ENCODE results near the gene CARD10. TPM values are rescaled to one million over a fixed set of nuclear protein-coding genes. Genes with fewer than 3 reads are reported as not detected.

Gene CARD10
- total RNA-seq, 4 donors from 2014 or later: 6.5 to 17.3 (median 11.0) TPM

DNA sequence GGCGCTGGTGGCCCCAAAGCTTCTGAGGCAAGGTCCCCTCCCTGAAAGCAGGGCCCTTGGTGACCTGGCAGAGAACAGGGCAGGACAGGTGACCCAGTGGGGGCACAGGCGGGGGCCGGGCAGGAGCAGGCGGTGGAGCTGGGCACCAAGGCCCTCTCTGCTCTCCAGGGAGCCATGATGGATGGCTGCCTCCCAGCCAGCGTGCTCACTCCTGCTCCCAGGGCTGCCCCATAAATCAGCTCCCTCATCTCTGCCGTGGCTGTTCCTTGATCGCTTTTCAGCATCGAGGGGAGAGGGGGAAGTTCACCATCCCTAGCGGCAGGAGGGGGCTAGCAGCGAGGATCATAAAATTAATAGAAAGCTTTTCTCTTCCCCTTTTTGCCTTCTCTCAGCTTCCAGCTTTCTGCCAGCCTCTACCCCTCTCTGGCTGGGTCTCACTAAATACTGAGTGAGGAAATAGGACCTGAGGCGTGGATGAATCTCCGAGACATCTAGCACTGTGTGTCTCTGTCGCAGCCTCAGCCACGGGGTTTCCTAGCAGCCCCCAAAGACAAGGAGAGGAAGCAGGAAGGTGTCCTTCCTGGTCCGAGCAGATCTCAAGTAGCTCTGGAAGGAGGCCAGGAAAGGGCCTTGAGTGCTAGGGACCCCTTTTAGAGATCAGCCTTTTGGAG lies 69.7 kb downstream of the CARD10 start:
- intact Hi-C loops (cut with DNase I): no loop called here

DNA sequence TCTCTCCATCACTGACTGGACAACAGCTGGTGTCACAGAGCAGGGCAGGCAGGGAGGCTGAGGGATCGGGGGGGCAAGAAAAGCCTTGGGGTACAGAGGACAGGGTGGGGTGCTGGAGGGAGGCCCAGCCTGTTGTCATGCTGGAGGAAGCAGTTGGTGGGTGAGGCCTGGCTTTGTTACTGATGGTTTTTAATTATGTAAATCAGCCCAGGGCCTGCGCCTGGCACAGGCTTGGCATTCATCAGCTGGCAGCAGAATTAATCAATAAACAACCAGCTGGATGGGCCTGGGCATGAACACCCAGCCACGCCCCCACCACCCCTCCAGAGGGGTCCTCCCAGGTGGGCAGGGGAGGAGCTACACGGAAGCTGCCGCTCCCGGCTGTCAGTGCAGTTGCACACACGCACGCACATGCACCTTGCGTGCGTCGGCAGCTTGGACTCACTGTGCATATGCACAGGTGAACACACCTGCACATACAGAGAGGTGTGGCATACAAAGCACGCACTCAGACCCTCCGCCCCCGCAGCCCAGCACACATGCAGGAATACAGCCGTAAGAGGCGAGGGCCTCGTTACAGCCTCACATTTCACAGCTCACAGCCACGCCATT lies 70.6 kb downstream of the CARD10 start:
- Histone ChIP-seq H3K27me3 (no peaks in the 10 kb centered on the region), H3K36me3 (no peaks in the 10 kb centered on the region), H3K27ac (no peak overlapping the region), H3K9me3 (no peaks in the 10 kb centered on the region), H3K4me3 (replicated peaks in 1 of 3) (no peak overlapping the region), H3K4me1 (no peaks in the 10 kb centered on the region)
- 87 to 89% methylated on average over 4 to 14 of the region's 18 CpGs for WGBS, 2 donors
- intact Hi-C loops (cut with DNase I): no loop called here
- TF ChIP-seq, protein P1, sequence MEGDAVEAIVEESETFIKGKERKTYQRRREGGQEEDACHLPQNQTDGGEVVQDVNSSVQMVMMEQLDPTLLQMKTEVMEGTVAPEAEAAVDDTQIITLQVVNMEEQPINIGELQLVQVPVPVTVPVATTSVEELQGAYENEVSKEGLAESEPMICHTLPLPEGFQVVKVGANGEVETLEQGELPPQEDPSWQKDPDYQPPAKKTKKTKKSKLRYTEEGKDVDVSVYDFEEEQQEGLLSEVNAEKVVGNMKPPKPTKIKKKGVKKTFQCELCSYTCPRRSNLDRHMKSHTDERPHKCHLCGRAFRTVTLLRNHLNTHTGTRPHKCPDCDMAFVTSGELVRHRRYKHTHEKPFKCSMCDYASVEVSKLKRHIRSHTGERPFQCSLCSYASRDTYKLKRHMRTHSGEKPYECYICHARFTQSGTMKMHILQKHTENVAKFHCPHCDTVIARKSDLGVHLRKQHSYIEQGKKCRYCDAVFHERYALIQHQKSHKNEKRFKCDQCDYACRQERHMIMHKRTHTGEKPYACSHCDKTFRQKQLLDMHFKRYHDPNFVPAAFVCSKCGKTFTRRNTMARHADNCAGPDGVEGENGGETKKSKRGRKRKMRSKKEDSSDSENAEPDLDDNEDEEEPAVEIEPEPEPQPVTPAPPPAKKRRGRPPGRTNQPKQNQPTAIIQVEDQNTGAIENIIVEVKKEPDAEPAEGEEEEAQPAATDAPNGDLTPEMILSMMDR (IDR thresholded peaks at IDR 0.05): no peak
- TF ChIP-seq POLR2A (IDR thresholded peaks at IDR 0.05): no peak
- DNase-seq: no peak

More for the DNA sequence above, 69.7 kb downstream of the CARD10 start:
- Histone ChIP-seq H3K36me3 (no peaks in the 10 kb centered on the region), H3K27ac (no peak overlapping the region), H3K27me3 (no peaks in the 10 kb centered on the region), H3K4me3 (replicated peaks in 1 of 3) (no peak overlapping the region), H3K4me1 (no peaks in the 10 kb centered on the region), H3K9me3 (no peaks in the 10 kb centered on the region)
- DNase-seq: no peak
- TF ChIP-seq, protein P1 (IDR thresholded peaks at IDR 0.05): no peak
- 58 to 63% methylated on average over 14 of the region's 15 CpGs for WGBS, 2 donors

DNA sequence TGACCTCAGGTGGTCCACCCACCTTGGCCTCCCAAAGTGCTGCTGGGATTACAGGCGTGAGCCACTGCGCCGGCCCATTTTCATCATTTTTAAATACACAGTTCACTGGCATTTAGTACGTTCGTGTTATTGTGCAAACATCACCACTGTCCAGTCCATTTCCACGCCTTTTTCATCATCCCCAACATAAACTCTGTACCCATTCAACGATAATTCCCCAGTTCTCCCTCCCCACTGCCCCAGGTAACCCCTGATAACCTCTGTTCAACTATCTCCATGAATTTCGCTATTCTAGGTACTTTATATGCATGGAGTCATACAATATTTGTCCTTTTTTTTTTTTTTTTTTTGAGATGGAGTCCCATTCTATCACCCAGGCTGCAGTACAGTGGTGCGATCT lies 73.7 kb downstream of the CARD10 start:
- no peak for DNase-seq
- H3K27me3 ChIP-seq: no peaks in the 10 kb centered on the region
- 88 to 92% methylated on average over 9 of the region's 9 CpGs for WGBS, 2 donors
- no peaks in the 10 kb centered on the region for H3K9me3 ChIP-seq
- TF ChIP-seq, protein P1 (IDR thresholded peaks at IDR 0.05): no peak
- no peak for TF ChIP-seq POLR2A (IDR thresholded peaks at IDR 0.05)
- intact Hi-C loops (cut with DNase I): no loop called here
- H3K36me3 ChIP-seq: no peaks in the 10 kb centered on the region
- H3K27ac ChIP-seq: no peak overlapping the region
- no peaks in the 10 kb centered on the region for H3K4me1 ChIP-seq
- H3K4me3 ChIP-seq (replicated peaks in 1 of 3): no peak overlapping the region

DNA sequence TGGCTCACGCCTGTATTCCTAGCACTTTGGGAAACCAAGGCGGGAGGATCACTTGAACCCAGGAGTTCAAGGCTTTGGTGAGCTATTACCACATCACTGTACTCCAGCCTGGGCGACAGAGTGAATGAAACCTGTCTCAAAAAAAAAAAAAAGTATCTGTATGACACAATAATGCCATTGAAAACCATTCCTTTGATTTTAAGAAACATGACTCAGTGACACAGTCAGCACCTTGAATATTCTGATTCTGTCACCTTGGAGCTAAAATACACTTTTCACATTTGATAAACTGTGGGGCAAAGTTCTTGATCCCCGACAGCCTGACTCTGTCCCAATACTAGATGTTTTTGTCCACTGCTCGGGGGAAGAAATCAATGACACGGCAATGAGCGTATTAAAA lies 75.2 kb downstream of the CARD10 start:
- DNase-seq: no peak

DNA sequence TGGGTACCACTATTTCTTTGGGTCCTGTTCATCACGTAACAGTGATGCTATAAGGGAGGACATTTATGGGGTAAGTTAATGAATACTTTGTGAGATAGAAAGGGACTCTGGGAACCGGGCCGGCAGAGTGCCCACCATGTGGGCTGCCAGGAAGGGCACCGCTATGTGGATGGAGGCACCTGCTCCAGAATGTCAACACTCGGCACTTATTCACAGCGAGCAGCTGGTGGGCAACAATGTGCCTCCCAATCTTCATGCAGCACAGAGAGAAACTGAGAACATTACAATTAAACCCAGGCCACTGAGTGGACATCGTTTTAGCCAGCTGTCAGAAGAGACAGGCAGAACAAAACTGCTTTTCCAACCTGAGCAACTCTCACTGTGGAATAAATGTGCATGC lies 76.1 kb downstream of the CARD10 start:
- H3K36me3 ChIP-seq: no peaks in the 10 kb centered on the region
- H3K9me3 ChIP-seq: no peaks in the 10 kb centered on the region
- no peak overlapping the region for H3K27ac ChIP-seq
- H3K4me1 ChIP-seq: no peaks in the 10 kb centered on the region
- H3K27me3 ChIP-seq: no peaks in the 10 kb centered on the region
- H3K4me3 ChIP-seq (replicated peaks in 1 of 3): no peak overlapping the region
- TF ChIP-seq POLR2A (IDR thresholded peaks at IDR 0.05): no peak
- TF ChIP-seq, protein P1 (IDR thresholded peaks at IDR 0.05): no peak
- DNase-seq: no peak
- WGBS, 2 donors: 85 to 96% methylated on average over 7 of the region's 7 CpGs
- intact Hi-C loops (cut with DNase I): no loop called here

More for the DNA sequence above, 75.2 kb downstream of the CARD10 start:
- Histone ChIP-seq H3K4me3 (replicated peaks in 1 of 3) (no peak overlapping the region), H3K4me1 (no peaks in the 10 kb centered on the region), H3K27ac (no peak overlapping the region), H3K36me3 (no peaks in the 10 kb centered on the region), H3K27me3 (no peaks in the 10 kb centered on the region), H3K9me3 (no peaks in the 10 kb centered on the region)
- WGBS, 2 donors: 87 to 93% methylated on average over 7 of the region's 7 CpGs
- intact Hi-C loops (cut with DNase I): no loop called here
- TF ChIP-seq, protein P1 (IDR thresholded peaks at IDR 0.05): no peak
- no peak for TF ChIP-seq POLR2A (IDR thresholded peaks at IDR 0.05)
